GM18502 (cell line): ENCODE results near the gene CUX1.
"Not testable (repeated sequence)": the region's sequence is repeated elsewhere in the genome, so short reads cannot be mapped to it uniquely, and the experiment has no call there.

Experiments
- ATAC-seq: cut with Tn5 transposase; IDR thresholded peaks from one replicate; pipeline ENCODE4 v1.9.1; 2021; ENCODE audit warnings: mild to moderate bottlenecking; ENCODE audit not compliant: unreplicated experiment, poor library complexity

CUX1 gene

DNA sequence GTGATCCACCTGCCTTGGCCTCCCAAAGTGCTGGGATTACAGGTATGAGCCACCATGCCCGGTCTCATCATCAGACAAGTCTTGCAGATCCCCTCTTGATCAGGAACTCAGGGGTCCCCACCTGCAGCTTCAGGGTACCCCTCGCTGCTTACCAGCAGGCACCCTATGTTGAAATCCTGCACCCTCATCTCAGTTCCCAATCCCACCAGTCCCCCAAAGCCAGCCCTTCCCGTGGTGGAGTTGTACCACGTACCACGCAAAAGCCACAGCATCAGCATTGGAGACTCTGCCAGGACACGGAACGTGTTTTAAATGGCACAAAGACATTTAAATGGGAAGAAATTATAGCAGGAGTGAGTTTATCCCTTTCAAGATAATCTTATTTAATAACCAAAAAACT is 202.0 kb downstream of the CUX1 start:
- ATAC-seq, result no peak

GRCh38 chr7:102021841-102022618 is 204.6 kb downstream of the CUX1 start:
- no peak for ATAC-seq

DNA sequence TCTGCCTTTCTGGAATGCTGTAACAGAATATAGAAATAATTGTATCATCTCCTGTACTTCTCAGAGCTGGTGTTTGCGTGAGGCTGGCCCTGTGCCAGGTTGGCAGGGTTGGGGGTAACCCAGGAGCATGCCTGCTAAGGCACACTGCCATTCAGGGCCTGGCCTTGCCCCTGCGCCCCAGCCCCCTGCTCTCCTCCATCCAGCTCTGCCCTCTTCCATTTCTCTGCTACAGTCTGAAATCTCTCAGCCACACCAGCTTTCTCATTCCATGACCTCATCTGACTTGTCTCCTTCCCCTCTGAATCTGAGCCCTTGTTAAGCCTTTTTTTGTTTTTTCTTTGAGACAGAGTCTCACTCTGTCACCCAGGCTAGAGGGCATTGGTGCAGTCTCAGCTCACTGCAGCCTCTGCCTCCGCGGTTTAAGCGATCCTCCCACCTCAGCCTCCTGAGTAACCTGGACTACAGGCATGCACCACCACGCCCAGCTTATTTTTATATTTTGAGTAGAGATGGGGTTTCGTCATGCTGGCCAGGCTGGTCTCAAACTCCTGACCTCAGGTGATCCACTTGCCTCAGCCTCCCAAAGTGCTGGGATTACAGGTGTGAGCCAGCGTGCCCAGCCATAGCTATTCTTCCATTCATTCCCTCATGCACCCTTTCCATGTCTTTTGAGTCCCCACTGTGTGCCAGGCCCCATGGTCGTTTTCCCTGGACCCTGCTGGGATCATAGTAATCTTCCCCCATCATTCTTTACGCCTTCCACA is 206.8 kb downstream of the CUX1 start:
- ATAC-seq, result no peak

- ATAC-seq, result no peak
Measured at GRCh38 chr7:102024769-102025391, 207.5 kb downstream of the CUX1 start.

DNA sequence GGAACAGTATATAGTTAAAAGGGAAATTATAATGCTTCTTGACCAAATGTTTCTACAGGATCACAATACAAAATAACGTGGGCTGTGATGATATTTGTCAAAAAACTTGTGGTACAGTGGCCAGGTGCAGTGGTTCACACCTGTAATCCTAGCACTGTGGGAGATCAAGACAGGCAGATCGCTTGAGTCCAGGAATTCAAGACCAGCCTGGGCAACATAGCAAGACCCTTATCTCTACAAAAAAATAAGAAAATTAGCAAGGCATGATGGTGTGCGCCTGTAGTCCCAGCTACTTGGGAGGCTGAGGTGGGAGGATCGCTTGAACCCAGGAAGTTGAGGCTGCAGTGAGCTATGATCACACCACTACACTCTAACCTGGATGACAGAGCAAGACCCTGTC is 208.4 kb downstream of the CUX1 start:
- ATAC-seq, result not testable (repeated sequence)

GRCh38 chr7:102028206-102028826 is 210.9 kb downstream of the CUX1 start:
- no peak for ATAC-seq

- ATAC-seq, result no peak
Measured at GRCh38 chr7:102029616-102030015, 212.2 kb downstream of the CUX1 start.

DNA sequence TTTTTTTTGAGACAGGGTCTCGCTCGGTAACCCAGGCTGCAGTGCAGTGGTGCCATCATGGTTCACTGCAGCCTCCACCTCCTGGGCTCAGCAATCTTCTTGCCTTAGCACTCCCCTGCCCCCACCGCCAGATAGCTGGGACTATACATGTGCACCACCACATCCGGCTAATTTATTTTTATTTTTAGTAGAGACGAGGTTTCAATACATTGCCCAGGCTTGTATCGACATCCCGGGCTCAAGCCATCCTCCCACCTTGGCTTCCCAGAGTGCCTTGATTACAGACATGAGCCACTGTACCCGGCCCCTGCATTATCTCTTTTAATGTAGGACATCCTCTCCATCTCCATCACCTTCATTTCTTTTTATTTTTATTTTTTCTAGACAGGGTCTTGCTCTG is 213.3 kb downstream of the CUX1 start:
- ATAC-seq, result no peak

- no peak for ATAC-seq
Measured at GRCh38 chr7:102036958-102037357, 219.5 kb downstream of the CUX1 start.

- no peak for ATAC-seq
Measured at GRCh38 chr7:102039706-102040105, 222.3 kb downstream of the CUX1 start.

- no peak for ATAC-seq
Measured at GRCh38 chr7:102040569-102040968, 223.1 kb downstream of the CUX1 start.

- ATAC-seq, result no peak
Measured at GRCh38 chr7:102042016-102042656, 224.7 kb downstream of the CUX1 start.

GRCh38 chr7:102042796-102043195 is 225.4 kb downstream of the CUX1 start:
- not testable (repeated sequence) for ATAC-seq

DNA sequence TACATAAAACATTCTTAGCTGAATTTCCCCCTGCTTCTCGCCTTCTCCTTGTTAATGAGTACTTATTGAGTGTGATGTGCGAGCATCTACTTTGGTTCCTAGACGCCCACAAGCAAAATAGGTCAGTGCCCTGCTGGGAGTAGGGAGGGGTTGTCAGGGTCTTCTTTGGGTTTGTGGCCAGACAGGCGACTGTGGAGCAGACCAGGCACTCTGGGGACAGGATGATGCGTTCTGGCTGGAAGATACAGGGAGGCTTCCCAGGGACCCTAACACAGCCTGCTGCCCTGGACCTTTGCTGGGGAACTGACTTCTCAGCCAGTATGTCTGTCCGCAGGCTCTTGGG is 227.2 kb downstream of the CUX1 start:
- no peak for ATAC-seq

- no peak for ATAC-seq
Measured at GRCh38 chr7:102044984-102045673, 227.7 kb downstream of the CUX1 start.

- ATAC-seq, result no peak
Measured at GRCh38 chr7:102045681-102046372, 228.4 kb downstream of the CUX1 start.

GRCh38 chr7:102046373-102047117 is 229.1 kb downstream of the CUX1 start:
- ATAC-seq, result no peak

GRCh38 chr7:102047167-102047566 is 229.7 kb downstream of the CUX1 start:
- ATAC-seq, result no peak

DNA sequence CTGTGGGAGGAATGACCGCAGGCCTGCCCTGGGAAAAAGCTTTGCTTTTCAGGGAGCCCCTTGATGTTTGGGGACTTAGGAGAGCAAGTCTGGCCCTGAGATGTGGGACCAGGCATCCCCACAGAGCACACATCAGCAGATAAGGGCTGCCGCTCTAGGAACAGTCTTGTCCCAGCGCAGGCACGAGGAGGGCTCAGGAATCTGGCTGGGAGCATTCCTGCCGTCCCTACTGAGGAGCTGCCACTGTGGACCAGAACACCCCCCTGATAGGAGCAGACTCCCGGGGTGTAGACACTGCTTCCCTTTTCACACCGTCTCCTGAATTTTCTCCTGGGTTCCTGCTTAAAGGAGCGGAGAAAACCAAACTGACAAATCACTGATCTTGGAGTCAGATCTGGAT is 232.3 kb downstream of the CUX1 start:
- no peak for ATAC-seq
